GM04503 (cell line): Measurements from ENCODE around the gene CDC42.
"Not testable (repeated sequence)": the region's sequence is repeated elsewhere in the genome, so short reads cannot be mapped to it uniquely, and the experiment has no call there.

Experiments used
- DNase-seq: peaks from one replicate; pipeline ENCODE4 v3.0.0-alpha.2; 2012; ENCODE audit warnings: low read depth

CDC42 gene

DNA sequence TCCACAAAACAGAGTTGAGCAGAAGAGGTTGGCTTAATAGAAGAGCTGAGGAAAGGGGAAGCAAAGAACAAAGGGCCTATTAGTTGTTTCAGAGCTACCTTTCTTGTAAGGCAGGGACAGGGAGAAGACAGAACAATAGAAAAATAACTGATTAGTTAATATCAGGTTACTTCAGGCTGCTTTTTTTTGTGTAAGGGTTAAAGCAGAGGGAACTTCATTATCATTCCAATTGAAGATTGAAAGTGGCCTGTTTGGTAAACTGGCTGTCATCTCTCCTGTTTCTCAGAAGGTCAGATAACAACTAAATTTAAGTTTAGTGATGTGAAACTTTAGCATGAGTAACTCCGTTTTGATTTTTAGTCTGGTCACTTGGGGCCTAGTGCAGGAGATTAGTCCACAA lies 22.3 kb downstream of the CDC42 start:
- no peak for DNase-seq

DNA sequence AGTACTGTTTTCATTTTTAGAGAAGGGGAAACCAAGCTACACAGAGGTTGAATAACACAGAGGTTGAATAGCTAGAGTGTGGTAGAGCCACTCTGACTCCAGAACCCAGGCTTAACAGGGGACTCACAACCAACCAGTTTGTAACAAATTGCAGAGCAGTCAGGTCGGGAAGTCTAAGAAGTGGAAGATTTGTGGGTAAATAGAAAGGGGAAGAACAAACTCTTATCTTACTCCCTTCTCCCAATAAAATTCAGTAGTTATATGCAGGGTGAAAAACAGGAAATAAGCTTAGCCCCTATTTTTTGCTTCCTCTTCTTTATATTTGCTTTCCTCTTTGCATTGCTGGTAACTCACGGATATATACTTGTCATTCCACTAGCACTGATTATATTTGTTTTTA lies 23.2 kb downstream of the CDC42 start:
- DNase-seq: no peak

DNA sequence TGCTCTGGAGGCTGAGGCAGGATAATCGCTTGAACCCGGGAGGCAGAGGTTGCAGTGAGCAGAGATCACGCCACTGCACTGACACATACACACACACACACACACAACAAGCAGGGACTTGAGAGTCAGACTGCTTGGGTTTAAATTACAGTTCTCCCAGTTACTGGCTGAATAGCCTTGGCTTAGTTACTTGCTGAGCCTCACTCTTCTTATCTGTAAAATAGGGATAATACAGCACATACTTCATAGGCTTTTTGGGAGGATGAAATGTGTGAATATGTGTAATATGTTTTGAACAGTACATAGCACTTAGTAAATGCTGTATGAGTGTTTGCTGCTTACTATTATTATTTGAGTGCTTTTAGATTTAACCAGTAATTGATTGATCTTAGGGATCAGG lies 23.8 kb downstream of the CDC42 start:
- DNase-seq: no peak

DNA sequence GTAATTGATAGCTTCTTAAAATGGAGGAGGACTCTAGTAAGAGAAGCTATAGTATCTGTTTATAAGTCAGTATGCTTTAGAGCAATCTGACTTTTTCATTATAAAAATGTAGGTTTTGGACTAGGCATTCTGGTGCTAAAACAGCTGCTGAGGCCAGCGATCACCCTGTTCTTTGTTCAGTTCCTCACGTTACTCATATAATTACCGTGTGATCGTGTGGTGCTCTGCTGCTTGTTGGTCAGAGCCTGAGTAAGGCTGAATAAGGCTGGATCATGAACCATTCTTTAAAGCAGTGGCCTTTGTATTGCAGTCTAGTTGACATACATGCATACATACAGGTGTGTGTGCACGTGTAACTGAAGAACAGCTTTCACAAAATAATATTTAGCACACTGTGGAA lies 25.2 kb downstream of the CDC42 start:
- DNase-seq: no peak

DNA sequence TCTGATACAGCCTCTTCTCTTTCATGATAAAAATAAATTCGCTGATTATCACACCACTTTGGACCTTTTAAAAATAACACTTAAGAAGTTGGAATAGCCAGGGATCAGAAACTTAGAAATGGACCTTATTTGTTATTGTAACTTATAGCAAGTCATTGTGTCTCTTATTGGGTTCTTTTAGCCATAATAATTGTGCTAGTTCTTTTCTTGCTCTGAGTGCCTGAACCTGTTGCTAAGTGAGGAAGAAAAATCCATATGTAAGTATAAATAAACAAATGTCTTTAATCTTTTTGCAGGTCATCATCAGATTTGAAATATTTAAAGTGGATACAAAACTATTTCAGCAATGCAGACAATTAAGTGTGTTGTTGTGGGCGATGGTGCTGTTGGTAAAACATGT lies 25.6 kb downstream of the CDC42 start:
- no peak for DNase-seq

DNA sequence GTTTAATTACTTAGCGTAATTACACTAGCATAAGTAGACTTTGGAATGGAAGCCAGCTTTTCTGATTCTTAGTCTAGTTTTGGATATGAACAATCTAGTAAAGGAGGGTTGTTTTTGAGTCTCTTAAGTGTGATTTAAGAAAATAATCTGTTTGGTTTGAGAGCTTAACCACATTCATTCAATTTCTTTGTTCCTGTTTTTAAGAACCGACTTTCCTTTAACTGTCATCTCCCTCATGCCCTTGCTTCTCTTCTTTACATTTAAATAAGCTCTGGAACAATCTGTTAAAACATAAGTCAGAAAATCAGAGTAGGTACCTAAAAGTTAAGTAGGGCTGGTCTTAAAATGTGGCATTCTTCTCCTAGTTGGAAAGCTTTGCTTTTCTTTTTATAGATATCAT lies 27.7 kb downstream of the CDC42 start:
- no peak for DNase-seq

DNA sequence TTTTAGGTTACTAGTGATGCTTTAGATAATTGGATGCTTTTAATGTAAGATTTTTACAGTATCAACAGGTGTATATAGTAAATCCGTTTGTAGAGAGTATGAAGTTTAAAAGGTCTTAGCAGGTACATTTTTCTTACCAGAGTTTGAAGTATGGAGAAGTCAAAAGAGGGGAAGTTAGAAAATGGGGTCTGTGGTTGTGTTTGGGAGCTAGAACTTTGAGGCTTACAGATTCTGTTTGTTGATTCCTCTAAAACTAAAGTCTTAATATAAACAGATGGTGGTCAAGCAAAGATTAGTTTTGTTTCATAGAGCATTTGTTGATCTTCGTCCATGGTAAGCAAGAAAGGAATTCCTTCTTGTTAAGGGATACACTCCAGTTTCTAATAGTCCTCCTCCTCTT lies 35.8 kb downstream of the CDC42 start:
- no peak for DNase-seq

DNA sequence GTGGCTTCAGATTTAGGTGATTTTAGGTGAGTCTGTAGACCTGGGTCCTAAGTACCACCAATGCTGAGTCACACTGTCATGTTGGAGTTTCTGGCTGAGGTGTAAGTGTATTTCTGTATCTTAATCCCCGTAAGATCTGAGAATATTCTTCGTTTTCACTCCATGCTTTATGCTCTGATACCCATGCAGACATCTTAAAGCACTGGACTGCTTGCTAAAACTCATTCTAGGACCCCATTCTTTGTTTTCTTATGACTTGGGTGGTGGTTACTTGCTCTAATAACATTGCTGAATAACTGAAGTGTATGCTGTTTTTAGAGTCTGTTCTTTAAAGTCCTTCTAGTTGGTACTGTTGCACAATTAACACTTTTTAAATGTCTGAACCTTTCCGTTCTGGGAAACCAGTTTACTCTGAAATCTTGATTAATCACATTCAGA lies 36.6 kb downstream of the CDC42 start:
- no peak for DNase-seq

DNA sequence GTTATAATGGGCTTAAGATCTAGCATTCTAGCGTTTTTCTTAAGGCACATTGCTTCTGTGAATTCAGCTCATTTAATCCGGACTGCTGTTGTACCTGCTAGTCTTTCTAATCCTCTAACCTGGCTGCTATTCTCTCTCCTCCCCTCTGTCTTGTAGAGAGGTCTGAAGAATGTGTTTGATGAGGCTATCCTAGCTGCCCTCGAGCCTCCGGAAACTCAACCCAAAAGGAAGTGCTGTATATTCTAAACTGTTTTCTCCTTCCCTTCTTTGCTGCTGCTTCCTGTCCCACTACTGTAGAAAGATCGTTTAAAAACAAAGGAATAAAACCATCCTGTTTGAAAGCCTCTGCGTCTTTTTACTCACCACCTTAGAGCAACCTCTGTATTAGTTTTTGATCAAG lies 37.3 kb downstream of the CDC42 start:
- DNase-seq: no peak

DNA sequence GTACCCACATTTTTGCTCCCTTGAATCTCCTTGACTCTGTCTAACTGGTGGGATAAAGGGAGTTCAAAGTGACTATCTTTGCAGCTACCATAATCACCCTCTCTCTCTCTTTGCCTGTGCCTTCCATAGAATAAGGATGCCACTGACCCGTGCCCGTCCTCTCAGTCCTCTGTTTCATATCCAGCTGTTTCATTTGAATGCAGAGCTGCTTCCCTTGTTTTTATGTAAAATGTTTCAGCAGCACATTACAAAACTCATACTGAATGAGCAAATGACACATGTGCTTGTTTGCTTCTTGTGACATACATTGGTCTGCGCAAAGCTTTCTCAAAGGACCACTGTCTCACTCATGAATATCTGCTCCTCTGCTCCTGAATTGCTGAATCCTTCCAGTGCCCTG lies 38.4 kb downstream of the CDC42 start:
- no peak for DNase-seq

DNA sequence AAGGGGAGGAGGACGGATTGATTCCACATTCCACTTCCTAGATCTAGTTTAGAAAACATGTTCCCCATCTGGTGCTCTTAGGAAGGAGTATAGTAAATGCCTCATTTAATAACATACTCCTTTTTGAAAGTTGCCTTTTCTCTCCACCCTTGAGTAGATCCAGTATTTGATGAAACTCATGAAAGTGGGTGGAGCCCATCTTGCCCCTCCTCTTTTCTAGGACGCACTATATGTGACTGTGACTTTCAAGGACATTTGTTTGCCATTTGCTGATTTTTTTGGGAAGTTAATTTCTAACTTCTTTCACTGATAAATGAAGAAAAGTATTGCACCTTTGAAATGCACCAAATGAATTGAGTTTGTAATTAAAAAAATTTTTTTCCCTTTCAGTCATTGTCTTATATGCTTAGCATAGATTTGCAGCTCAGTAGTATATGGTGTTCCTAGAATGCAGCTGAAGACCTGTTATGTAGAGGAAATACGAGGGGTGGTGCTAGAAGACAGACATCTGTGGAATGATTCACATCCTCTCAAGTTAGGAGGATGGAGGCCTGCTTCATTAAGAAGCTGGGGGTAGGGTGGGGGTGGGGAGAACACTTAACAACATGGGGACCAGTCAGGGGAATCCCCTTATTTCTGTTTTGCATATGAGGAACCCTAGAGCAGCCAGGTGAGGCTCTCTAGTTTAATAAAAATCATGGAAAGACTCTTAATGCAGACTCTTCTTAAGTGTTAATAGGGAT lies 39.7 kb downstream of the CDC42 start:
- not testable (repeated sequence) for DNase-seq

DNA sequence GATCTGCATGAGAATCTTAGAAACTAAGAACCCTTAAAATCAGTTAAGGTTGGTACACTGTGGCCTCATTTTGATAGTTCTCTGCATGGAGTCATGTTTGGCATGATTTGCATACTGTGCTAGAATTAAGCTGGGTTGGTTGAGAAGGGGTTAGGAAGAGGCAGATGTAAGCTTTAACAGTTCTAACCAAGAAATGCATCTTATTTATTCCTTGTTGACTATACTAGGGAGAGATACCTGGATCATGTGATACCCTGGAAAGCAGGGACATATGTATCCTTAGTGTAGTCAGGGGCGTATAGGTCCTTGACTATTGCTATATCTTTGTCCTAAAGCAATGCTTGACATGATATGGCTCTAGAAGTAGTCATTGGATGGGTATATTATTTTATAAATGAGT lies 41.0 kb downstream of the CDC42 start:
- DNase-seq: no peak

DNA sequence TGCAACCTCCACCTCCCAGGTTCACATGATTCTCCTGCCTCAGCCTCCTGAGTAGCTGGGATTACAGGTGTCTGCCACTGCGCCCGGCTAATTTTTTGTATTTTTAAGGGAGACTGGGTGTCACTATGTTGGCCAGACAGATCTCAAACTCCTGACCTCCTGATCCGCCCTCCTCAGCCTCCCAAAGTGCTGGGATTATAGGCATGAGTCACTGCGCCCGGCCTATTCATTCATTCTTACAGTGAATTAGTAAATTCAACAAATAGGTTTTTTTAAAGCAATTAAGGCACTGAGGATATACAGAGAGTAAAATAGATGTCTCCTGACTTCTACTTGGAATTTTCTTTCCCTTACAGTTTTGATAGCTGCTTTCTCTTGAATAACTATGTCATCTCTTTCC lies 43.5 kb downstream of the CDC42 start:
- no peak for DNase-seq

DNA sequence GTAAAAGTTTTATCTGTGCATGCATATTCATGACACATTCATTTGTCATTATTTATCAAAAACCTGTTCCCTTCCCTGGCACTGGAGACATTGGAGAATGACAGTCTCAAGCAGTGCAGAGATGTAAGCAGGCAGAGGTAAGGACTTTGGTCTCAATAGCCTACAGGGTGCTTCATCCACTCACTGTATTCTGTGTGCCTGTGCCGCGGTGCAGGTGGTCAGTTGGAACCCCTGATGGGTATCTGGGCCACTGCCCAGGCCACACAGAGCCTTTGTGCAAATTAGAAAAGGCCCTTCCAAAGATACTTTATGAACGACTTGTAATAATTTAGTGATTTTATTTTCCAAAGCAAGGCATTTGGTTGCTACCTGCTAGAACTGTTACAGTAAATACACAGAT lies 44.0 kb downstream of the CDC42 start:
- no peak for DNase-seq

DNA sequence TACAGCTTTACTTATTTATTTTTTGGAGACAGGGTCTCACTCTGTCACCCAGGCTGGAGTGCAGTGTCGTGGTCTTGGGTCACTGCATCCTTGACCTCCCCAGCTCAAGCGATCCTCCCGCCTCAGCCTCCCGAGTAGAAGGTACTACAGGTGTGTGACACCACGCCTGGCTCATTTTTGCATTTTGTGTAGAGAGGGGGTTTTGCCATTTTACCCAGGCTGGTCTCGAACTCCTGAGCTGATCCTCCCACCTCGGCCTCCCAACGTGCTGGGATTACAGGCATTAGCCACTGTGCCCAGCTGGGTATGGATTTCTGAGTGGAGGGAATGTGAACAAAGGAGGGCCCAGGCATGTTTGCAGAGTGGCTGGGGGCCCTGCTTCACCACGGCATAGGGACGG lies 46.2 kb downstream of the CDC42 start:
- DNase-seq: no peak

DNA sequence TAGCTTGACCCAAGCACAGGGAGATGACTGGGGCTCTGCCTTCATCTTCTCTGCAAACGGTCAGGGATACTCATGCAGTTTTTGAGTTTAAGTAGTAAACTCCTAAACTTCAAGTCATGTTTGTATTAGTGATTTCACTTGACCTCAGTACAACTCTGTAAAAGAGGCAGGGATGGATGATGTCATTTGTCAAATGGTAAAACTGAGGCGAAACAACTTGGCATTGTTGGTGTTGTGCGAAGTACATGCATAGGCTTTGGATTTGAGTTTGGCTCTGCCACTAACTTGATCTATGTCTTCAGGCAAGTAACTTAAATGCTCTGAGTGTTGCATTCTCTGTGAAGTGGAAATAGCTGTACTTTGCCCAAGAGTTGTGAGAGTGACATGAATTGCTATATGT lies 47.7 kb downstream of the CDC42 start:
- no peak for DNase-seq

DNA sequence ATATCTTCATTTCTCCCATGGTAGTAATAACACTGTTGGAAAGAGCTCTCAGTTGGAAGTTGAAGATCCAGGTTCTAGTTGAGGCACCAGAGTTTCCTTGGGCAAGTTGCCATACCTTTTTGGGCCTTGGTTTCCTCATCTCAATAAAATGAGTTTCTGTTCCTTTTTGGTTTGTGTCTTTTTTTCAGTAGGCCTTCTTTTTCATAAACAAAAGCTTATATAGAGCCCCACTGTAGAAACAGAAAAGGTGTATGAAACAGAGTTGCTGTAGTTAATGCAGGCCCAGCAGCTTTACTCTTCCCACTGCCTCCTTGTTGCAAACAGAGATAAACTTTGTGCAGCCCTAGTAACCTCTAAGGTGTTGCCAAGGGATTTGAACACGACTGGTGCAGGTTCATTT lies 48.7 kb downstream of the CDC42 start:
- no peak for DNase-seq

DNA sequence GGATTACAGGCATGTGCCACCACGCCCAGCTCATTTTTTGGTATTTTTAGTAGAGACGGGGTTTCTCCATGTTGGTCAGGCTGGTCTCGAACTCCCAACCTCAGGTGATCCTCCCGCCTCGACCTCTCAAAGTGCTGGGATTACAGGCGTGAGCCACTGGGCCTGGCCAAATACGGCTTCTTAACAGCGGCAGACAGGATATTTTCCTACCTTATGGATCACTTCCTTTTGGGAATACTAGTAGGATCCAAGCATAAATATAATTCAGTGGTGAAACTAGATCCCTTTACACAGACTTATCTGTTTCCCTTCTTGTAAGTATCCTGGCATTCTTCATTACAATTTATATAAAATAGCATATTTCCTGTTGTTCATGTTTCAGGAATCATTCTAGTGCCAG lies 49.5 kb downstream of the CDC42 start:
- no peak for DNase-seq

DNA sequence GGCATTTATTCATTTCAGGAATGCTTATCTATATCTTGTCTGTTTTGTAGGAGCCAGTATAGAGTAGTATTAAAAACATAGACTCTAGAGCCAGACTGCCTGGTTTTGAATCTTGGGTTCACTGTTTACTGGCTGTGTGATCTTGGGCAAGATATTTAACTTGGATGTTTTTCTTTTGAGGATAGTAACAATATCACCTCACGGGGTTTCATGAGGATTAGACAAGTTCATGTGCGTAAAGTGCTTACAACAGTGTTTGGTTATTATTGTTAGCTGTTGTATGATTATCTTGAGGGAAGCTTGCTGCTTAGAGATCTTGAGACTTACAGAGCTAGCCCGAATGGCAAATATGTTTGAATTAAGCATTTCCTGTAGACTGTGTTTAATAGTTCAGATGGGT lies 50.2 kb downstream of the CDC42 start:
- no peak for DNase-seq

DNA sequence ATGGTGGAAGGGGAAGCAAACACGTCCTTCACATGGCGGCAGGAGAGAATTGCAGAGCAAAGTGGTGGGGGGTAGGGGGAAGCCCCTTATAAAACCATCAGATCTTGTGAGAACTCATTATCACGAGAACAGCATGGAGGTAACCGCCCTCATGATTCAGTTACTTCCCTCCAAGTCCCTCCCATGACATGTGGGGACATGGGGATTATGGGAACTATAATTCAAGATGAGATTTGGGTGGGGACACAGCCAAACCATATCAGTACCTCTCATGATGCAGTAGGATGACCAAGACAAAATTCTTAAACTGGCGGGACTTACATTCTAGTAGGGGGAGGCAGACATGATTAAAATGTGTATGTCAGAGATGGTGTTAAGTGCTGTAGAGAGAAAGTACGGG lies 51.6 kb downstream of the CDC42 start:
- DNase-seq: no peak

DNA sequence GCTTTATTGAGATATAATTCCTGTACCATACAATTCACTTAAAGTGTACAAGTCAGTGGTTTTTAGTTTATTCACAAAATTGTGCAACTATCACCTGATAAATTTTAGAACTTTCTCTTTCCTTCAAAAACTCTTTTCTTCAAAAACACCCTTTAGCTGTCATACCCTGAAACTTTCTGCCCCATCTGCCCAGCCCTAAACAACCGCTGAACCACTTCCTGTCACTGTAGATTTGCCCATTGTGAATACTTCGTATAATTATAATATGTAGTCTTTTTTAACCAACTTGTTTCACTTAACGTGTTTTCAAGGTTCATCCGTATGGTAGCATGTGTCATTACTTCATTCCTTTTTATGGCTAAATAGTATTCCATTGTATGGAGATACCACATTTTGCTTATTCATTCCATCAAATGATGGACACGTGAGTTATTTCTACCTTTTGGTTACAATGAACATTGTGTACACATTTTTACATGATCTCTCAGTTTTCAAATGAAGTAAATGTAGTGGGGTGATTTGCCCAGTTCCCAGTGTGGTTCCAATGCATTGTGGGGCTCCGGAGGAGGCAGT lies 52.4 kb downstream of the CDC42 start:
- no peak for DNase-seq

DNA sequence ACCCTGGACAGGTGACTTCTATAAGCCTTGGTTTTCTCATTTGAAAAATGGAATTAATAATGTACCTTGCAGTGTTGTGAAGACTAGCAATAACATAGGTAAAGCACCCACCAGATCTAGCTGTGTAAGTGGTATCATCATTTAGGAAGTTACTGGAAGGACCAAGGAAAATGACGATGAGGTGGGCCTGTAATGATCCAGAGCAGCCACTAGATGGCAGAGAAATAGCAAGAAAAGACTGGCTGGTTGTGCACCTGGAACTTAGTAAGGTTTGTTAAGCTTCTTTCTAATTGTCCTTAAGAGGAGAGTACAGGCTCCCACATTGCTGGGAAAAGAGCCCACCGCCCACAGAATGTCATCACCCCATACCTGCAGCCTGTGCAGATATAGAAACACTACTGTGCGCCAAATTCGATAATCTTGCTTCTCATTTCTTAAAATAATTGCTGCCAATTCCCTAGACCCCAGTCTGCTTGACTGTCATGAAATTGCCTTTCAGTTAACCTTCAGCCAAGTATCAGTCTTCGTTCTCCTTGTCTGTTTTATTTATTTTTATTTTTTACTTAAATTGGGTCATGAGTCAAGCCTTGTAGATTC lies 53.2 kb downstream of the CDC42 start:
- no peak for DNase-seq

DNA sequence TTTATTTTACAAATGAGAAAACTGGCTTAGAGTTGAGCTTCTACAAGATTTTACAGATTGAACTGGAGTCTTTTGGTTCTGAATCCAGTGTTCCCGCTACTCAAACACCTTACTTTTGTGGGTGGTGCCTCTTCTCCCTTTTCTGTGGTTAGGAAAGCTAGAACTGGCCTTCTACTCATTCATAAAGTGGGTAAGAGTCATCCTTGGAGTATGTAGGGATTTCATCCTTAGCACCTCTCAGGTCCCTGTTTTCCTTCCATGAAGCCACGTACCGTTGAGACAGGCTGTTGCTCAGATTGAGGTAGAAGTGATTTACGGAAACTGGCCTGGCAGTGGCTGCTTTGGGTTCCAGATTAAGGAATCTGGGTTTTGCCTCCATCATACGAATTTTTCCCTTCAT lies 54.6 kb downstream of the CDC42 start:
- no peak for DNase-seq
